Immature natural killer cell (primary cell): ENCODE measurements around the gene PLXDC2. TPM values are rescaled to one million over a fixed set of nuclear protein-coding genes. Genes with fewer than 3 reads are reported as not detected.
"Not testable (repeated sequence)": the region's sequence is repeated elsewhere in the genome, so short reads cannot be mapped to it uniquely, and the experiment has no call there.

ENCODE experiments used
- DNase-seq, 3 donors: peaks; one replicate each; pipeline ENCODE4 v3.0.0; 2022; ENCODE audit warnings: mixed read lengths in 1 of 3
- H3K27ac Mint-ChIP-seq, 6 donors: one replicate each; pipeline ENCODE4 v1.8.0; 2020; ENCODE audit warnings: mixed read lengths in 6 of 6, mild to moderate bottlenecking in 5 of 6, inconsistent platforms in 4 of 6, moderate library complexity in 3 of 6
- H3K27me3 Mint-ChIP-seq, 3 donors: one replicate each; pipeline ENCODE4 v1.8.0; 2020 to 2021; ENCODE audit warnings: low read depth in 3 of 3, mild to moderate bottlenecking in 3 of 3, mixed read lengths in 3 of 3, moderate library complexity in 3 of 3, inconsistent platforms in 1 of 3
- H3K36me3 Mint-ChIP-seq, 3 donors: one replicate each; pipeline ENCODE4 v1.8.0; 2020; ENCODE audit warnings: mixed read lengths in 3 of 3, inconsistent platforms in 2 of 3, mild to moderate bottlenecking in 2 of 3
- H3K4me1 Mint-ChIP-seq, 2 donors: one replicate each; pipeline ENCODE4 v1.8.0; 2020; ENCODE audit warnings: inconsistent platforms in 2 of 2, mild to moderate bottlenecking in 2 of 2, mixed read lengths in 2 of 2, moderate library complexity in 1 of 2
- H3K4me3 Mint-ChIP-seq, 5 donors: one replicate each; pipeline ENCODE4 v1.8.0; 2020; ENCODE audit warnings: mild to moderate bottlenecking in 5 of 5, mixed read lengths in 5 of 5, inconsistent platforms in 3 of 5, moderate library complexity in 3 of 5
- H3K9me3 Mint-ChIP-seq, 6 donors: one replicate each; pipeline ENCODE4 v1.8.0; 2020; ENCODE audit warnings: mild to moderate bottlenecking in 6 of 6, mixed read lengths in 6 of 6, inconsistent platforms in 4 of 6, moderate library complexity in 3 of 6
- polyA plus RNA-seq, 3 donors: library from polyadenylated mRNA; unstranded; fragments of 300-500 nt; fragmentation: Illumina TruSeq; gene quantifications; one replicate each; pipeline ENCODE4 v1.2.3, GENCODE V29; 2021

PLXDC2 gene
- polyA plus RNA-seq, 3 donors from 2014 or later: 5.1 to 9.6 (median 9.2) TPM

DNA sequence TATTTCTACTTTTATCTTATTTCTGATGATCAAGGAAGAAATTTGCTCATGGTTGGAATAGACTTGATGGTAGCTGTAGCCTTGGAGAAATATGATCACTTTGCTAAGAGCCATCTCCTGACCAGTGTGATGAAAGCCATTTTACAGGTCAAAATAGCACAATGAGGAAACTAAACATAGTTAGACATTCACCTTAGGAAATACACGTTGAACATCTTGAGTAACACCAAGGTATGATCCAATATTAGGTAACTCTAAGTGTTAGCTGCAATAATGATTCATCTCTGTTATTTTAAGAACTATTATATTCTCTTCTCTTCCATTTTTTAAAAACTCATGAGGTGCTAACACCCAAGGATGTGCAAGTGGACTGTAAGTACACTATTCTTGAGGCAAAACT lies 328.0 kb downstream of the PLXDC2 start:
- Mint-ChIP-seq H3K4me3 (no peak overlapping the region), H3K27ac (no peak overlapping the region), H3K36me3 (peaks cover 0 to 11% (median 3%) of the 10 kb centered on the region in 3 donors), H3K9me3 (peaks cover 0 to 3% (median 0%) of the 10 kb centered on the region in 6 donors), H3K27me3 (peaks cover 0 to 1% (median 0%) of the 10 kb centered on the region in 3 donors), H3K4me1 (no peaks in the 10 kb centered on the region)
- DNase-seq: no peak

DNA sequence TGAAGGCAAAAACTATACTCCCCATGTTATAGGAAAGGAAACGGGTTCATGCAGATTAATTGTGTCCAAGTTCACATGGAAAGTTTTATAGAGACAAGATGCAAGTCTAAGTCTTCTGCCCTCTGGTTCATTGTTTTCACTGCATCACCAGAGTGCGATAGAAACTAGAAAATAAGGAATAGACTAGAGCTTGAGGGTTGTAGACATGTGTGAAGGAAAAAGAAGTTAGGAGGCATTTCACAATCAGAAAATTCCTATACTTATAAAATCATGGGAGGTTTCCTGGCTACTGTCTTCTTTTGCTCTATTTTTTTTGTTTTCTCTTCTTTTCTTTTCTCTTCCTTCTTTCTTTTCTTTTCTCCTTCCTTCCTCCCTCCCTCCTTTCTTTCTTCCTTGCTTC lies 329.8 kb downstream of the PLXDC2 start:
- Mint-ChIP-seq H3K9me3 (no peaks in the 10 kb centered on the region), H3K27me3 (no peaks in the 10 kb centered on the region), H3K27ac (no peak overlapping the region), H3K36me3 (peaks cover 4 to 18% (median 7%) of the 10 kb centered on the region in 3 donors), H3K4me1 (no peaks in the 10 kb centered on the region), H3K4me3 (no peak overlapping the region)
- DNase-seq: no peak

DNA sequence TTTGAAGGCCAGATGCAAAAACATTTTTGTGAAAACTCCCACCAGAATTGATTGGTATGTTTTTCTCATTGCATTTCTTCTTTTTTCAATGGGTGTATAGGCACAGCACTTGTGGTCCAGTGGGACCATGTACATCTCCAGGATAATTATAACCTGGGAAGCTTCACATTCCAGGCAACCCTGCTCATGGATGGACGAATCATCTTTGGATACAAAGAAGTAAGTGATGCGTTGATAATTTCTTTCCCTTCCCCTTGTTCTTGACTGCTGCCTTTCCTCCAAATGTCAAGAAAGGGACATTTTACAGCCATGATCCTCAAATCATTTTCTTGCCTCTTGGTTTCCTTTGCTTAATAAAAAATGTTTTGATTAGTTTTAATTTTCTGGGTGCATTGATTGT lies 331.5 kb downstream of the PLXDC2 start:
- DNase-seq: no peak
- Mint-ChIP-seq H3K4me1 (no peaks in the 10 kb centered on the region), H3K27ac (no peak overlapping the region), H3K9me3 (no peaks in the 10 kb centered on the region), H3K36me3 (peaks cover 4 to 19% (median 7%) of the 10 kb centered on the region in 3 donors), H3K27me3 (no peaks in the 10 kb centered on the region), H3K4me3 (no peak overlapping the region)

DNA sequence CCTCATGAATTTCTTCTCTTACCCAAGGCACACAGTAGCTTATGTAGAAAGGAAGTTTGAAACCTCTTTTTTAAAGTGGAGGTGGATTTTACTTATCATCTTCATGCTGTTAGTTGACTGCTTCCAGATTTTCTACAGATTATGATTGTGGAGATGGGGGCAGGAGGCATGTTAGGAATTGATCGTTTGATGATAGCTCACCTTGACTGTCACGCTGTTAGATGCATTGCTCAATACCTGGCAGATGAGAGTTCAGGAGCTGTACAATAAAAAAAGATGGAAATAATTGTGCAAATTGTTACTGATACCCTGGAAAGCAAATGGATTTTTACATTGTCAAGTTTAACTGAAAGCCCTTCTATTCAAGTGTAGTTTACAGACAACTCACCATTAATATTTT lies 340.3 kb downstream of the PLXDC2 start:
- no peaks in the 10 kb centered on the region for H3K9me3 Mint-ChIP-seq
- H3K4me3 Mint-ChIP-seq: no peak overlapping the region
- H3K27me3 Mint-ChIP-seq: peaks cover 0 to 2% (median 2%) of the 10 kb centered on the region in 3 donors
- no peaks in the 10 kb centered on the region for H3K36me3 Mint-ChIP-seq
- no peak for DNase-seq
- H3K4me1 Mint-ChIP-seq: peaks cover 2 to 7% of the 10 kb centered on the region in 2 donors
- H3K27ac Mint-ChIP-seq: no peak overlapping the region

DNA sequence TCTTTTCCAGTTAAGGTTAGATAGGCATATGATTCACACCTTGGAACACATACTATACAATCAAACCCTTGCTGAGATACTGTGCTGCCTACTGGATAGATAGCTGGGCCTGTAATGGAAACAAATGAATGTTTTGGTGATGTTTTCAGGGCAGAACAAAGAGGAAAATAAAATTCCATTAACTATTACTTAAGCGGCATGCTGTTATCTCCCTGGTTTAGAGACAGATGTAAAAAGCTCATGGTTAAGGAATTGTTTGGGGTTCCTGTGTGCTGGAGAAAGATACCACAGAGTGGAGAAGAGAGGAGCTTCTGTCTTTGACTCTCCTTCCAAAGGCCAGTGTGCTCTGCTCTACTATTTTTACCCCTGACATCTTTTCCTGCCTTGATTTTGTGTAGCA lies 341.1 kb downstream of the PLXDC2 start:
- Mint-ChIP-seq H3K9me3 (no peaks in the 10 kb centered on the region), H3K27ac (no peak overlapping the region), H3K4me1 (peaks cover 2 to 7% of the 10 kb centered on the region in 2 donors), H3K4me3 (no peak overlapping the region), H3K27me3 (peaks cover 0 to 2% (median 2%) of the 10 kb centered on the region in 3 donors), H3K36me3 (no peaks in the 10 kb centered on the region)
- no peak for DNase-seq

DNA sequence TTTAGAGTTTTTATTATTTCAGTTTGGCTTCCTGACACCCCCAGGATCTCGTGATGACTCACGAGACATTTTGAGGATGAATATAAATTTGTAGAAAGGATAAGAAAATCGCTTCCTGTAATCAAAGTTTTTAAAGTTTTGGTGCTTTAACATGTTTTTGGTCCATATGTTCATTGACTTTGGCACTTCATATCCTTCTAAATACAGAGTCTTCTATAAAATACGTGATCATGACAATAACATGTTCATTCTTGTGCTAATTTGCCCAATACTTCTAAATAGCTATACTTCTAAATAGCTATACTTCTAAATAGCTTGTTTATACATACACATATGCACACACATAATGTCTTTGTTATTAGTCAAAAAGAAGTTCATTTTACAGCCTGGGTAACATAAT lies 341.9 kb downstream of the PLXDC2 start:
- DNase-seq: no peak

DNA sequence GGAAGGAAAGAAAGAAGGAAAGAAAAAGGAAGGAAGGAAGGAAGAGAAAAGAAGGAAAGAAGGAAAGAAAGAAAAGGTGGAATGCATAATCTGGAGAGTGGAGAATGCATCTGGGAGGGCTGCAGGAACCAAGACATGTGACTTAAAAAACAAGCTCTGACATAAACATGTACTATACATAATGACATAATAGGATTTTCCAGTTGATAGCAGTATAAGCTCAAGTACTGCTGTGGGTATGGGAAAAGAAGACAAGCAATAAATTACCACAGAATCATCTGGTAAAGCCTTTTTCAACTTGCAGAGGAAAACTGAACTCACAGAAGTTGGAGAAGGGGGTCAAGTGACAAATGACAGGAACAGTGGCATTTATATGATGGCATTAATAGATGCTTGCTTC lies 345.9 kb downstream of the PLXDC2 start:
- no peak for DNase-seq
- Mint-ChIP-seq H3K27me3 (peaks cover 0 to 2% (median 0%) of the 10 kb centered on the region in 3 donors), H3K27ac (peak overlapping the region in 2 of 6 donors; percentile 68), H3K9me3 (peaks cover 0 to 2% (median 0%) of the 10 kb centered on the region in 6 donors), H3K4me1 (peaks cover 0 to 2% of the 10 kb centered on the region in 2 donors), H3K4me3 (no peak overlapping the region), H3K36me3 (peaks cover 0 to 3% (median 0%) of the 10 kb centered on the region in 3 donors)

More for the DNA sequence above, 341.9 kb downstream of the PLXDC2 start:
- Mint-ChIP-seq H3K36me3 (no peaks in the 10 kb centered on the region), H3K27me3 (peaks cover 0 to 2% (median 2%) of the 10 kb centered on the region in 3 donors), H3K4me1 (peaks cover 2 to 7% of the 10 kb centered on the region in 2 donors), H3K9me3 (no peaks in the 10 kb centered on the region), H3K27ac (no peak overlapping the region), H3K4me3 (no peak overlapping the region)

DNA sequence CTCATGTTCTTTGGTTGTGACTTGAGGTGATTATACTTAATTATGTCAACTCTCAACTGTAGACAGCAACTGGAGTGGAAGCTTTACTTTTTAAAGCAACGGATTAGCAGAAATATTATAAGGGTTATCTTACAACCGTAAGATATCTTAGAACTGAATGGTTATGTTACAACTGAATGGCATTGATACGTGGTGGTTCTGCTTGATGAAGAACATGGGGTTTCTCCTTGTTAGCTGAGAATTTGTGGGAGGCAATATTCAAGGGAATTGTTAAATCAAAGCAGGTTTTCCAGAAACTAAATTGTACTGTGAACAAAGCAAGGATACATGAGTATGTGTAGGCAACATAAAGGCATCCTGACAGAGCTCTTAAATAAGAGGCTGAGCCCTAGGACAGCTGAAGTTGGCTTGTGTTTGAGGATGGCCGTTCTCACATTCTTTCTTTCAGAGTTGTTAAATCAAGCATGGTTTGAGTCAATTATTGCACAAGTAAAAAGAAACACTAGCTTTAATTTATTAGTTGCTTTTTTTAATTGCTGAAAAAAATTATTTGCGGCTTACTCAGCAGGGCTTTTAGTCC lies 350.0 kb downstream of the PLXDC2 start:
- no peak for DNase-seq
- Mint-ChIP-seq H3K27ac (no peak overlapping the region), H3K27me3 (no peaks in the 10 kb centered on the region), H3K4me1 (peaks cover 0 to 2% of the 10 kb centered on the region in 2 donors), H3K9me3 (peaks cover 0 to 2% (median 0%) of the 10 kb centered on the region in 6 donors), H3K36me3 (peaks cover 0 to 4% (median 3%) of the 10 kb centered on the region in 3 donors), H3K4me3 (no peak overlapping the region)

DNA sequence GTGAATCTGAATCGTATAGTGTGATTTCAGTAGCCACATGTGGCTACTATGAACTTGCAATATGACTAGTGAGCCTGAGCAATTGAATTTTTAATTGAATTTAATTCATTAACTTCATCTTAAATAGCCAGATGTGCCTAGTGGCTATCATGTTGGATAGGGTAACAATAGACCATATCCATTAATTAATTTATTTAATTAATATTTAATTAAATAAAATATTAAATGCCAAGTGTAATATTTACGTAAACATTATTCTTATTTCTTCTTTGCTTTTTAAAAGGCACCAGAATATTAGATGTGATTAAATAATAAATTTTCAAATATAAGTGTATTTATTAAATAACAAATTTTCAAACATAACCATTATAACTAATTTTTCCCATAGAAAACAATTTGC lies 354.4 kb downstream of the PLXDC2 start:
- Mint-ChIP-seq H3K27me3 (peaks cover 0 to 1% (median 0%) of the 10 kb centered on the region in 3 donors), H3K36me3 (peaks cover 0 to 4% (median 0%) of the 10 kb centered on the region in 3 donors), H3K9me3 (no peaks in the 10 kb centered on the region), H3K4me3 (no peak overlapping the region), H3K4me1 (peaks cover 2 to 8% of the 10 kb centered on the region in 2 donors), H3K27ac (no peak overlapping the region)
- DNase-seq: no peak

DNA sequence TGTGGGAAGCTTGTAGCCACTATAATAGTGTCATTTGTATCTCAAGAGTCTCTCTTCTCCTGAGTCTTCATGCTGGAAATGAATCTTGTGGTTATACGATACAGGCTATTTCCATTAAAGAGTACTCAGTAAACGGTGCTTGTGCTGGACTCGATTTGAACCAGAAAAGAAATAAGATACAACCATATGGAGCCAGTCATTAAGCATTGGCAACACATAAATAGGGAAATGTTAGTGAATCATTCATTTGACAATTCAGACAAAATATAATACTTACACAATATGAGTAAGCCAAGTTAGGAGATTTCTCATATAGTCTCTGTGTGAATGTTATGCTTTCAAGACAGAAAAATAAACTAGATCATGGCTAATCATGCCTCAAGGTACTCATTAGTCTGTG lies 356.8 kb downstream of the PLXDC2 start:
- no peak overlapping the region for H3K4me3 Mint-ChIP-seq
- peaks cover 0 to 4% (median 0%) of the 10 kb centered on the region in 3 donors for H3K36me3 Mint-ChIP-seq
- H3K4me1 Mint-ChIP-seq: peaks cover 2 to 8% of the 10 kb centered on the region in 2 donors
- H3K9me3 Mint-ChIP-seq: no peaks in the 10 kb centered on the region
- no peak overlapping the region for H3K27ac Mint-ChIP-seq
- no peak for DNase-seq
- H3K27me3 Mint-ChIP-seq: peaks cover 0 to 1% (median 0%) of the 10 kb centered on the region in 3 donors

DNA sequence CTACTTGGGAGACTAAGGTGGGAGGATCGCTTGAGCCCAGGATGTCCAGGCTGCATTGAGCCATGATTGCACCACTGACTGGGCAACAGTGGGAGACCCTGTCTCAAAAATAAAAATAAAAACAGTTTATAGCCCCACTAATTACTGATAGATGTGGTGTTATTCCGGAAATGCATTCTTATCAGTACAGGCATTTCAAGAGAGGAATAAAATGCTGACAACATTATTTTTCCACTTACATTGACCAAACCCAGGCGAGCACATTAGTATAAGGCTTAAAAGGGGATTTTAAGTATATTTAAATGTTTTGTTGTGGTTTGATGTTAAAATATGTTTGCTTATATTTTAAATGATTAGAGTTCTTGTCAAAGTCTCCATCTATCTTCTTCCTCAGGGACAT lies 359.5 kb downstream of the PLXDC2 start:
- no peak overlapping the region for H3K27ac Mint-ChIP-seq
- peaks cover 0 to 1% (median under 1%) of the 10 kb centered on the region in 3 donors for H3K27me3 Mint-ChIP-seq
- peaks cover 0 to 4% (median 0%) of the 10 kb centered on the region in 3 donors for H3K36me3 Mint-ChIP-seq
- no peaks in the 10 kb centered on the region for H3K9me3 Mint-ChIP-seq
- H3K4me3 Mint-ChIP-seq: no peak overlapping the region
- DNase-seq: no peak
- H3K4me1 Mint-ChIP-seq: peaks cover 2 to 8% of the 10 kb centered on the region in 2 donors

DNA sequence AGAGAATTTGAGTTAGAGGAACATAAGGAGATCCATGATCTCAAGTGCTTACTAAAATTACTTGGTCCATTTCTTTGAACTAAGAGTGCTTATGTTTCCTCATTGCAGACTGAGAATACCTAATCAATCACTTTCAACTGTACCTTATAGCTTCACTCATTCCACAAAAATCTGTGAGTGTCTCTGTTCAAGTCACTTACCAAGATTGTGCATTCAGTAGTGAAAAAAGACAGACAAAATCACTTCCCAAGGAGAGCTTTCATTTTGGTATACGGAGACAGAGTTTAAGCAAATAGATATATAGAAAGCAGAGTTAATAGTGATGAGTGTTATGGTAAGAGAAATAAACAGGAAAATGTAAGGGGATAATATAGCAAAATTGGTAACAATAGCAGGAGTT lies 364.5 kb downstream of the PLXDC2 start:
- peaks cover 0 to 4% (median 0%) of the 10 kb centered on the region in 3 donors for H3K27me3 Mint-ChIP-seq
- no peak overlapping the region for H3K4me3 Mint-ChIP-seq
- peaks cover 0 to 4% (median 0%) of the 10 kb centered on the region in 3 donors for H3K36me3 Mint-ChIP-seq
- no peaks in the 10 kb centered on the region for H3K9me3 Mint-ChIP-seq
- H3K4me1 Mint-ChIP-seq: no peaks in the 10 kb centered on the region
- no peak for DNase-seq
- H3K27ac Mint-ChIP-seq: peak overlapping the region in 1 of 6 donors; percentile 31

DNA sequence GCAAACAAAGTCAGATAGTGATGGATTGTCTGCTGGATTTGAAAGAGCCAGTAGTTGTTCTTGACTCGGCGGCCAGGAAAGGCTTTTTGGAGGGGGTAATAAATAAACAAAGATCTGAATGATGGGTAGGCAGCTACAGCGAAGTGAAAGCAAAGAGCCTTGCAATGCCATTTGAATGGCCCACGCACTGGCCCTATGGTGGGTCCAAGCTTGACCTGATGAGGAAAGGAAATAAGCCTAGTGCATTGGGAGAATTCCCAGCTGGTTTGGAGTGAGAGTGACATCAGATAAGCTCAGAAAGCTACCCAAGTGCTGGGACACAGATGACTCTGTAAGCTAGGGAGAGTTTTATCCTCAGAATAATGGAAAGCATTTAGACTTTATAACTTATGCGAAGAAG lies 365.2 kb downstream of the PLXDC2 start:
- peaks cover 0 to 4% (median 0%) of the 10 kb centered on the region in 3 donors for H3K27me3 Mint-ChIP-seq
- no peak overlapping the region for H3K4me3 Mint-ChIP-seq
- no peaks in the 10 kb centered on the region for H3K4me1 Mint-ChIP-seq
- peaks cover 0 to 5% (median under 1%) of the 10 kb centered on the region in 3 donors for H3K36me3 Mint-ChIP-seq
- H3K9me3 Mint-ChIP-seq: no peaks in the 10 kb centered on the region
- no peak for DNase-seq
- H3K27ac Mint-ChIP-seq: no peak overlapping the region

DNA sequence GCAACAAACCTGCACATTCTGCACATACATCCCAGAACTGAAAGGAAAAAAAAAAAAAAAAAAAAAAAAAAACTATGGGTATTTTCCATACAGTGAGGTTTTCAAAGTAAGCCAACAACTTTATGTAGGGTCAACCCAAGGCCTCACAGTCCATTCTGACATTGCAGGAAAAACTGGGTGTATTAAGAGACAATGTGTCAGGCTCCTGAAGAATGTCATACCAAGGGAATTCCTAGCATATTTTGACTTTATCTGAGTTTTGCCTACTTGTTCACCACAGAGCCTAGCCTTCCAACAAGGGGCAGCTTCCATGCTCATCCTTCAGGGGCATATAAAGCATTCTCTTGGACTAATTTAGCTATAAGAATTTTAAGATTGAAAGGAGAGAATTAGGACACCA lies 368.9 kb downstream of the PLXDC2 start:
- Mint-ChIP-seq H3K27me3 (peaks cover 0 to 4% (median 3%) of the 10 kb centered on the region in 3 donors), H3K27ac (no peak overlapping the region), H3K4me3 (no peak overlapping the region), H3K36me3 (peaks cover 0 to 10% (median 4%) of the 10 kb centered on the region in 3 donors), H3K4me1 (no peaks in the 10 kb centered on the region), H3K9me3 (peaks cover 0 to 2% (median 0%) of the 10 kb centered on the region in 6 donors)
- no peak for DNase-seq

DNA sequence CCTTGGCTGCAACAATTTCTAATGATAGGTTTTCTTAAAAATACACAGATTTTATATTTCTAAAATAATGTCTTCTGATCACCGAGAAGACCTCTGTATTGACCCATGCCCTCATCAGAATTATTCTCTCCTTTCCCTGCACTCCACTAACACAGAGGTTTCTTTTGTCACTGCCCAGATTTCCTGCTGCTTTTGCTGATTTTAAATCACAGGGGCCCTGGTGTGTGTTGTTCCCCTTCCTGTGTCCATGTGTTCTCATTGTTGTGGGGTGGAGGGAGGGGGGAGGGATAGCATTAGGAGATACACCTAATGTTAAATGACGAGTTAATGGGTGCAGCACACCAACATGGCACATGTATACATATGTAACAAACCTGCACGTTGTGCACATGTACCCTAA lies 375.2 kb downstream of the PLXDC2 start:
- not testable (repeated sequence) for H3K9me3 Mint-ChIP-seq, DNase-seq, H3K36me3 Mint-ChIP-seq, H3K27me3 Mint-ChIP-seq, H3K27ac Mint-ChIP-seq, H3K4me1 Mint-ChIP-seq, H3K4me3 Mint-ChIP-seq
